Bronchial epithelial cell (primary cell): ENCODE results near the gene TBCD. TPM values are rescaled to one million over a fixed set of nuclear protein-coding genes. Genes with fewer than 3 reads are reported as not detected.
A peak's percentile ranks its signal among the peaks of the same experiment; 100 is the strongest.

Experiments
- DNase-seq: peaks from one replicate; pipeline ENCODE4 v3.0.0-alpha.2; 2010; ENCODE audit warnings: low read depth
- FAIRE-seq: peaks from 2 replicates; lab custom pipeline; 2011; peaks lifted over from hg19 to GRCh38; lab: Jason Lieb, UNC
- H3K27me3 ChIP-seq: 2 replicates; pipeline ENCODE4 v1.5.1; 2011; ENCODE audit warnings: low read length; ENCODE audit not compliant: control insufficient read depth, insufficient read depth
- H3K36me3 ChIP-seq: 2 replicates; pipeline ENCODE4 v1.5.1; 2011; ENCODE audit warnings: low read length; ENCODE audit not compliant: control insufficient read depth, insufficient read depth
- H3K4me3 ChIP-seq: 2 replicates; pipeline ENCODE4 v1.5.1; 2011; ENCODE audit warnings: mild to moderate bottlenecking, low read depth, low read length, control low read depth
- CTCF ChIP-seq: IDR thresholded peaks from 2 replicates; pipeline ENCODE4 v1.5.1; 2011; ENCODE audit warnings: mild to moderate bottlenecking, moderate library complexity, low read length, control low read depth, inconsistent platforms; ENCODE audit not compliant: insufficient read depth, severe bottlenecking
- total RNA-seq: library from RNA; depleted of rRNA; stranded (reverse); fragments of >200 nt; gene quantifications from 2 replicates; pipeline ENCODE4 v1.2.1, GENCODE V29; 2014

TBCD gene
- total RNA-seq, 1 donor from 2014 or later: 22.6 TPM

- FAIRE-seq (no peak), DNase-seq (no peak)
- Histone ChIP-seq H3K4me3 (no peak overlapping the region), H3K36me3 (peaks cover 10% of the 10 kb centered on the region), H3K27me3 (no peaks in the 10 kb centered on the region)
- TF ChIP-seq CTCF: no peak
Measured at GRCh38 chr17:82905130-82905529, 153.3 kb downstream of the TBCD start.

- Histone ChIP-seq H3K4me3 (no peak overlapping the region), H3K27me3 (no peaks in the 10 kb centered on the region), H3K36me3 (peaks cover 8% of the 10 kb centered on the region)
- peak; percentile 13 for FAIRE-seq
- TF ChIP-seq CTCF: no peak
- no peak for DNase-seq
Measured at GRCh38 chr17:82907797-82908542, 156.1 kb downstream of the TBCD start.

- DNase-seq: no peak
- FAIRE-seq: no peak
- no peaks in the 10 kb centered on the region for H3K27me3 ChIP-seq
- H3K4me3 ChIP-seq: no peak overlapping the region
- no peak for TF ChIP-seq CTCF
- H3K36me3 ChIP-seq: peaks cover 8% of the 10 kb centered on the region
Measured at GRCh38 chr17:82908543-82909160, 156.8 kb downstream of the TBCD start.

GRCh38 chr17:82909322-82909904, 157.5 kb downstream of the TBCD start:
- FAIRE-seq (peak; percentile 58), DNase-seq (no peak)
- Histone ChIP-seq H3K4me3 (no peak overlapping the region), H3K36me3 (peaks cover 8% of the 10 kb centered on the region), H3K27me3 (no peaks in the 10 kb centered on the region)
- no peak for TF ChIP-seq CTCF

GRCh38 chr17:82910041-82910481, 158.2 kb downstream of the TBCD start:
- FAIRE-seq (no peak), DNase-seq (no peak)
- no peak overlapping the region for H3K4me3 ChIP-seq
- TF ChIP-seq CTCF: no peak
- no peaks in the 10 kb centered on the region for H3K27me3 ChIP-seq
- H3K36me3 ChIP-seq: peaks cover 6% of the 10 kb centered on the region
